Measurements from ENCODE around the gene ZRANB1.

DNA sequence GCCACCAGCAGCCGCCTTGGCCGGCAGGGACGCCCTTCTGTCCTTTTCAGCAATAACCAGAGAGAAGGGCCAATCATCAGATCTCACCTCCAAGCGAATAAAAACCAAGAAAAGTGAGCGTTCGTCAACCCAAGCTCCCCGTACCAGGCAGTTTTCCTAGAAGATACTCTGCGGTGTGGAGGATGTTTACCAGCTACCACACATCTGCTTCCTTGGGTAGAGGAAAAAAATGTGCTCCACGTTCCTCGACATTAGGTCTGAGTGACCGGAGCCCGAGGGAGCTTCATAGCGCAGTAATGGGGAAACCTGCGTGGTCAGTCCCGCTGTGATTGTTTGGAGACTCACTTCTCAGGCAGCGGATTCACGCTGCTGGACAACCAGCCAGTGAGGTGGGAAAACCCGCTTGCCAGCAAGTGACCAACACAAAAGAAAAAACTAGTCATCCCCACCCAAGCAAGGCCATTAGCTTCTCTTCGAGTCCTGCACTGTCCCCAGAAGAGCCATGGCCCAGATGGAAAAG is 73.0 kb downstream of the ZRANB1 start:
- TF ChIP-seq, protein P1, sequence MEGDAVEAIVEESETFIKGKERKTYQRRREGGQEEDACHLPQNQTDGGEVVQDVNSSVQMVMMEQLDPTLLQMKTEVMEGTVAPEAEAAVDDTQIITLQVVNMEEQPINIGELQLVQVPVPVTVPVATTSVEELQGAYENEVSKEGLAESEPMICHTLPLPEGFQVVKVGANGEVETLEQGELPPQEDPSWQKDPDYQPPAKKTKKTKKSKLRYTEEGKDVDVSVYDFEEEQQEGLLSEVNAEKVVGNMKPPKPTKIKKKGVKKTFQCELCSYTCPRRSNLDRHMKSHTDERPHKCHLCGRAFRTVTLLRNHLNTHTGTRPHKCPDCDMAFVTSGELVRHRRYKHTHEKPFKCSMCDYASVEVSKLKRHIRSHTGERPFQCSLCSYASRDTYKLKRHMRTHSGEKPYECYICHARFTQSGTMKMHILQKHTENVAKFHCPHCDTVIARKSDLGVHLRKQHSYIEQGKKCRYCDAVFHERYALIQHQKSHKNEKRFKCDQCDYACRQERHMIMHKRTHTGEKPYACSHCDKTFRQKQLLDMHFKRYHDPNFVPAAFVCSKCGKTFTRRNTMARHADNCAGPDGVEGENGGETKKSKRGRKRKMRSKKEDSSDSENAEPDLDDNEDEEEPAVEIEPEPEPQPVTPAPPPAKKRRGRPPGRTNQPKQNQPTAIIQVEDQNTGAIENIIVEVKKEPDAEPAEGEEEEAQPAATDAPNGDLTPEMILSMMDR (IDR thresholded peaks at IDR 0.05 in 4 of 5, conservative IDR thresholded peaks at IDR 0.05 in 1 of 5): no peak
- no peak for TF ChIP-seq POLR2A (IDR thresholded peaks at IDR 0.05)
